ENCODE data around the gene TTC12. TPM values are rescaled to one million over a fixed set of nuclear protein-coding genes. Genes with fewer than 3 reads are reported as not detected.

TTC12 gene
- total RNA-seq, 1 donor: 21.4 TPM

DNA sequence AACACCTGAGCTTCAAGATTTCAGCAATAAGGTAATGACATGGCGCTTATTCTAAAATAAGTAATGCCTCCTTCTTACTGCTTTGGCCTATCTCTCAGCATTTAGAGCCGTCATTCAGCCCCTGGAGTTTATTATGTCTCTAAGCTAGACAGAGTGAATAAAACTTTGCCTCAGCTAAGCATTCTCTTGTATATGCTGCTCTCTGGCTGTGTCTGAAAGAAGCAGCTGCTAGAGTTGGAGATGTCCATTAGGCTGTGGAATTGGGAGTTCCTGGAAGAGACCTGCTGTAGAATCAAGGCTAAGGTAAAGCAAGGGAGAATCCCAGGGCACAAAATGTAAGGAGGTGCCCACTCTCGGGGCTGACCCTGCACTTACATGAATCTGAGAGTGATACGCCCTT lies 35.5 kb upstream of the TTC12 start:
- H3K4me2 ChIP-seq (ENCODE audit: insufficient read depth, low read length): no peak overlapping the region
- no peak overlapping the region for H3K27ac ChIP-seq (ENCODE audit: low read depth, low read length)
- H3K36me3 ChIP-seq (ENCODE audit: insufficient read depth, low read length): no peaks in the 10 kb centered on the region
- no peaks in the 10 kb centered on the region for H3K79me2 ChIP-seq (ENCODE audit: insufficient read depth, low read length)
- H3K4me1 ChIP-seq (ENCODE audit: insufficient read depth, low read length): no peaks in the 10 kb centered on the region
- H3K27me3 ChIP-seq (ENCODE audit: insufficient read depth, low read length): peaks cover 5% of the 10 kb centered on the region
- no peak overlapping the region for H2AFZ ChIP-seq (ENCODE audit: low read length)
- no peaks in the 10 kb centered on the region for H4K20me1 ChIP-seq (ENCODE audit: insufficient read depth, low read length)
- no peak overlapping the region for H3K4me3 ChIP-seq (ENCODE audit: insufficient read depth, low read length)
- no peak for DNase-seq (ENCODE audit: insufficient read length, low spot score, missing footprints)
- H3K9me3 ChIP-seq (ENCODE audit: low read depth, low read length): no peaks in the 10 kb centered on the region
- no peak for TF ChIP-seq CTCF (IDR thresholded peaks at IDR 0.05; ENCODE audit: extremely low read depth, low read depth, low read length)

DNA sequence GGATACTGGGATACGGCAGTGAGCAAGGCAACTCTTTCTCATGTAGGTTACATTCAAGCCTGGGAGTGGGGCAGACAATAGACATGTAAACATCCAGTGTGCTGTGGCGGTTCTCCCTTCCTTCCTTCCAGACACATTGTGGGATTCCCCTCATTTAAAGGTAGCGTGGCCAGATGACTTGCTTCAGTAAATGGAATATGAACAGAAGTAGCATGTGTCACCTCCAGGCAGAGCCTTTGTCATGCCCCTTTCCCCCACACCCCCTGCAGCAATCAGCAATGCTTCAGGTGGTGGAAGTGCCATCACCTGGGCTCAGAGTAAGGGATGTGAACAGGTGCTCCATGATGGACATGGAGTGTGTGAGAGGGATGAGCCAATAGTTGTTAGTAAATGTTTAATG lies 34.8 kb upstream of the TTC12 start:
- H3K27me3 ChIP-seq (ENCODE audit: insufficient read depth, low read length): peaks cover 5% of the 10 kb centered on the region

GRCh38 chr11:113281052-113281725 lies 33.2 kb upstream of the TTC12 start:
- no peak for TF ChIP-seq CTCF (IDR thresholded peaks at IDR 0.05; ENCODE audit: extremely low read depth, low read depth, low read length)
- no peak for DNase-seq (ENCODE audit: insufficient read length, low spot score, missing footprints)
- H3K27me3 ChIP-seq (ENCODE audit: insufficient read depth, low read length): peaks cover 5% of the 10 kb centered on the region
- no peaks in the 10 kb centered on the region for H3K4me1 ChIP-seq (ENCODE audit: insufficient read depth, low read length)
- no peaks in the 10 kb centered on the region for H3K9me3 ChIP-seq (ENCODE audit: low read depth, low read length)
- H3K4me3 ChIP-seq (ENCODE audit: insufficient read depth, low read length): no peak overlapping the region
- no peak overlapping the region for H2AFZ ChIP-seq (ENCODE audit: low read length)
- H3K79me2 ChIP-seq (ENCODE audit: insufficient read depth, low read length): no peaks in the 10 kb centered on the region
- no peaks in the 10 kb centered on the region for H3K36me3 ChIP-seq (ENCODE audit: insufficient read depth, low read length)
- H4K20me1 ChIP-seq (ENCODE audit: insufficient read depth, low read length): no peaks in the 10 kb centered on the region
- H3K4me2 ChIP-seq (ENCODE audit: insufficient read depth, low read length): no peak overlapping the region
- H3K27ac ChIP-seq (ENCODE audit: low read depth, low read length): no peak overlapping the region

More for the DNA sequence above, 34.8 kb upstream of the TTC12 start:
- DNase-seq (ENCODE audit: insufficient read length, low spot score, missing footprints): no peak
- Histone ChIP-seq H3K4me3 (ENCODE audit: insufficient read depth, low read length) (no peak overlapping the region), H3K36me3 (ENCODE audit: insufficient read depth, low read length) (no peaks in the 10 kb centered on the region), H3K4me2 (ENCODE audit: insufficient read depth, low read length) (no peak overlapping the region), H3K4me1 (ENCODE audit: insufficient read depth, low read length) (no peaks in the 10 kb centered on the region), H2AFZ (ENCODE audit: low read length) (no peak overlapping the region), H3K27ac (ENCODE audit: low read depth, low read length) (no peak overlapping the region), H3K79me2 (ENCODE audit: insufficient read depth, low read length) (no peaks in the 10 kb centered on the region), H4K20me1 (ENCODE audit: insufficient read depth, low read length) (no peaks in the 10 kb centered on the region), H3K9me3 (ENCODE audit: low read depth, low read length) (no peaks in the 10 kb centered on the region)
- TF ChIP-seq CTCF (IDR thresholded peaks at IDR 0.05; ENCODE audit: extremely low read depth, low read depth, low read length): no peak

DNA sequence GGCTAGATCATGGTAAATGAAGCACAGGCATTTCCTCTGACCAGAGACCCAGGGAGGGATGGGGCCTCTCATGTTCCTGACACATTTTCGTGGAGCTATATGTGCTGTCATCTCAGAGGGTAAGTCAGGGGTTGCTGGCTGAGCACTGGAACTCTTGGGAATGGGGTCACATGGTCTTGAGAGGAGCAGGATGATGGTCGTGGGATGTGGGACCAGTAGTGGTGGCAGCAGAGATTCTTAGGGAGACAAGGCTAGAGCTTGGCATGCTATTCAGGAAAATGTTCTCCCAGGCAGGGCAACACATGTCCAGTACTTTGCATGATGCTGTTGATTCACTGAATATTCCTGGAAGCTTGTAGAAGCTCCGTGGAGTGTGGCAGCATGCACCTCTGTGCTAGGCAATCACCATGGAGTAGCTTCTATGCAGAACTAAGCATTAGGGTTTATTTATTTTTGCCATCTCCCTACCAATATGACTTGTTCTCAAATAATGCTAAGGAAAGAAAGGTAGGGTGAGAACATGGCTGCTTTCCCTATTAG lies 31.4 kb upstream of the TTC12 start:
- no peak overlapping the region for H3K27ac ChIP-seq (ENCODE audit: low read depth, low read length)
- no peak for DNase-seq (ENCODE audit: insufficient read length, low spot score, missing footprints)
- H3K4me2 ChIP-seq (ENCODE audit: insufficient read depth, low read length): no peak overlapping the region
- peaks cover 15% of the 10 kb centered on the region for H3K27me3 ChIP-seq (ENCODE audit: insufficient read depth, low read length)
- H2AFZ ChIP-seq (ENCODE audit: low read length): no peak overlapping the region
- H3K79me2 ChIP-seq (ENCODE audit: insufficient read depth, low read length): no peaks in the 10 kb centered on the region
- H4K20me1 ChIP-seq (ENCODE audit: insufficient read depth, low read length): no peaks in the 10 kb centered on the region
- no peak for TF ChIP-seq CTCF (IDR thresholded peaks at IDR 0.05; ENCODE audit: extremely low read depth, low read depth, low read length)
- no peaks in the 10 kb centered on the region for H3K36me3 ChIP-seq (ENCODE audit: insufficient read depth, low read length)
- H3K9me3 ChIP-seq (ENCODE audit: low read depth, low read length): no peaks in the 10 kb centered on the region
- no peaks in the 10 kb centered on the region for H3K4me1 ChIP-seq (ENCODE audit: insufficient read depth, low read length)
- H3K4me3 ChIP-seq (ENCODE audit: insufficient read depth, low read length): no peak overlapping the region

Data from osteoblast (primary cell).